Eye (tissue), 1 donor: ENCODE measurements around the gene PLEK.
"Not testable (repeated sequence)": the region's sequence is repeated elsewhere in the genome, so short reads cannot be mapped to it uniquely, and the experiment has no call there.

Experiments
- DNase-seq: peaks from one replicate; pipeline ENCODE4 v3.0.0-alpha.2; 2015

The PLEK gene

DNA sequence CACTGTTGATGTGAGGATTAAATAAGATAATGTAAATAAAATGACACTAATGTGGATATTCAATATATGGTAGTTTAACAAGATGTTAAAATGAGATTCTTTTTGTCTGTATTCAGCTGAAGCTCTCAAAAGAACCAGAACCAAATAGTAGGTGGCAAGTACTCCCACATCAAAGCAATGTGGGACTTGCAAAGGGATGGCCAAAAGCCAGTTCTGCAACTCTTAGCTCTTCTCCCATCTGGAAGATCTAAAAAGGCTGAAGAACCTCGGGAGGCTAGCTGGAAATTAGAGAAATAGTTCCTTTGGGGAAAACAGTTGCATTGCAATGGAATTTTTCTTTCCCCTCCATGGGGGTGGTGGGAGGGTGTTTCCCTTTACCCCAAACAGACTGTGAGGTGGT lies 53.3 kb downstream of the PLEK start:
- no peak for DNase-seq

DNA sequence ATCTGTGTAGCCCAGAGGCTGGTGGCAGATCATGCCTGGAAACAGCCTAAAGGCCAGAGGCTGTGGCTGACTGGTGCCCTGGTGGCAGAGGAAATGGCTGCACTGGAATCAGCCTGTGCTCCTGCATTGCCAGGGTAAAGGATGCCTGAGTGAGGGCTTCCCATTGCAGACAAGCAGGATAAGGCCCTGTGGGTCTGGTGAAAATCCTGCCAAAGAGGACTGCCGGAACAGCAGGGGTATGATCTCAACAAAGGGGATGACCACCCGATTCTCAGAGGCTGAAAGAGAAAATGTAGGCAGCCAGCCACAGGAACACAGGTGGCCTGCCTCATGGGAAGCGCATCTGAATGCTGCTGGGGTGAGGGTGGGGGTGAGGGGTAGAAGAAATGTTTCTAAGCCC lies 53.8 kb downstream of the PLEK start:
- DNase-seq: no peak

DNA sequence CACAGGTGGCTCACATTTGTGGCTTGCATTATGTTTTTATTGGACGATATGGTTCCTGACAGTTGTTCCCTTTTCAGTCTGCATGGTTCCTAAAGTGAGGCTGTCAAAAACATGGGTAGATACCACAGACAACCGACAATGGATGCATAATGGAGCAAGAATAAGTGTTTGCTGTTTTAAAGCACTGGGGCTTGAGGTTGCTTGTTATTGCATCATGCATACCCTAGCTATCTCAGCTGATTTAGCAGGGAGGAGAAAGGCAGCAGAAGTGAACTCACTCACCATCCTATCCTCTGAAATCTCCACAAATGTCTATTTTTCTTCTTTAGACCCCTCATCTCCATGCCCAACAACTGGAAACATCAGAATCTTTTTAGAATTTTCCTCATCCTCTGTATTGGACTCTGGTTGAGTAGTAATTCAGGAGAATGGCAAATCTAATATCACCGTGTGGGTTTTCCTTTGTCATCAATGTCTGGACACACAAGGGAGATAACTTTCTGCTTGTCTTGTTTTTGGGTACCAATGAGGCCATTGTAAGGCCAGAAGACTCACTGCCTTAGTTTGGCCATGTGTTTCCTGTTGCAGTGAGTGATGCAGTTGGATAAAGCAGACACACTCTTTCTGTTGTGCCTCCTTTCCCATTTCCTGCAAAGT lies 55.3 kb downstream of the PLEK start:
- DNase-seq: no peak

DNA sequence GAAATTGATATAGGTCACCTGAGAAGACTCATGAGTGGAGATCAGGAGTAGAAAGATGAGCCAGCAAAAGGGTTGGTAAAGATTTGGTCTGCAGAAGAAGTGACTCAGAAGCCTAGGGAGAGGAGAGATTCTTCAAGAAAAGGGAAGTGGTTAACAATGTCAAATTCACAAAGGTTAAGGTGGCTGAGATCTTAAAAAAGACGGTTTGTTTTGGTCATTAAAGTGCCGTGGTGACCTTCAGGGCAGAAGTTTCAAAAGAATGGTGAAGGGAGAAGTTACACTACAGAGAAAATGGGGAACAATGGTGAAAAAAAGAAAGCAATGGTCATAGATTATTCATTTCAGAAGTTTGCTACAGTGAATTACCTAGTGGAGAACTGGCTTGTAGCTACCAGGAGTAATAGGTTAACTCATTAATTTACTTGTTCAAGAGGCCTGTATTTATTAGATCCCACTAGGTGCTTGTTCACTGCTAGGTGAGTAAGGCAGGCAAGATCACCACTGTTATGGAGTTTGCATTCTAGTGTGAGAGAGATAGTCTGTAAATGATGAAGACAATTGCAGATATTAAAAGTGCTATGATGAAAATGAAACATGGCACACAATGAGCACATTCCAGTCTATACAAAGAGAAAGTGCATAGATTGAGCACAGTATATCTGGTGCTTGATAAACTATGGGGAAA lies 59.0 kb downstream of the PLEK start:
- DNase-seq: no peak

DNA sequence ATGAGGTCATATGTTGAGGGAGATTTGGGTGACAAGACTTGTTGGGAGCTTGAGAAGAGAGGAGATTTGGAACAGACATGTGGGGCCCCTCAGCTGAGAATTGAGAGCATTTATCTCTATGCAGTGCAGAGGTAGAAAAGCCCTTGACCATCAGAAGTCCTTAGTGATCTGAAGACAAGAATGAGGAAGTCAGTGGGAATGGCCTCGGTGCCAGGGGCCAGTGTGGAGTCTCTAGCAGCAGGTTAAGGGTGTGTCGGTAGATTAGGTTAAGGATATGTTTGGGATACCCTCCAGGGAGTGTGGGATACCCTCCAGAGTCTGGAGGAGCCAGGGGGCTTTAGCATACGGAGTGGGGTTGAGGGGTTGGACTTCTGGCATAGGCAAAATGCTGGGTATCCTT lies 60.4 kb downstream of the PLEK start:
- DNase-seq: no peak

DNA sequence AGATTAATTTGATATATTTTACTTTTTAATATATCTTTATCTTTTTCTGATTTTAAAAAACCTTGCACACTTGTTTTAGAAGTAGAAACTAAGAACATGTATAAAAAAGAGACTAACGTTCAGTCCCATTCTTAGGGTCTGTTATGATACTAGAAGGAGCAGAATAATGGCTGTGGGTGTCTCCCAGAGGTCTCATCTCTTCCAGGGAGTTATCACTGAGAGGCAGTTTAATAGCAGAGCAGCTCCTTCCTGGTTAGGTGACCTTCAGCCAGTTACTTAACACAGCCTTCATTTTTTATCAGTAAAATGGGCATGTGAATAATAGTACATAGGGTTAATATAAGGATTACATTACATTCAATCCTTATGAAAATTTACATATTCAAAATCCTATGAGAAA lies 61.4 kb downstream of the PLEK start:
- no peak for DNase-seq

DNA sequence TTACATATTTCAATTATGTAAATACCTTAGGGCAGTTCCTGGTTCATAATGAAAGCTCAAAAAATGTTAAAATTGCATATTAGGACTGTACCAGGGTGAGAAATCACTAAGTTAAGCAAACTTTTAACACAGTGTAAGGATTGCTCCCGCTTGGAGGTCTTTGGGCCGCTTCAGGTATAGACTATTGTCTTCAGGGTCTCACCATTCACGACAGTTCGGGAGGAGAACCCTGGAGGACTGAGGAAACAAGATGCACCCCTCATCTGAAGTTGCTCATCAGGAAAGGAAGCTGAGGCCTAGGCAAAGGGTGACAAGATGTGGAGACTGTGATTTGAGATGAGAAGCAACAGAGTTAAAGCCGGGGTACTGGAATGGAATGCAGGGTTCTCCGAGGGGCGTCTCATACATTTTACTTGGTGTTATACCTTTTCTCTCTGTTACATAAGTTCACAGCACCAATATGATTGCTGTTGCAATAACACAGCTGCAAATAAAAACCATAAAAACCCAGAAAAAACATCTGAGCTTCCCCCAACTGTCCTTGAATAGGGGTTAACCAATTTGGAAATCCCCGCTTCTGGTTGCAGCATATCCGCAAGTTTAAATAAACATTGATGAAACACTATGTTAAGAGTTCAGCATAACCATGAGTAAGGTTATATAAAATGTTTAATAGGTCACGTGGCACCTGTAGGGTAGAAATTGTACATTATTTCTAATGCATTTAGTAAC lies 61.9 kb downstream of the PLEK start:
- DNase-seq: no peak

DNA sequence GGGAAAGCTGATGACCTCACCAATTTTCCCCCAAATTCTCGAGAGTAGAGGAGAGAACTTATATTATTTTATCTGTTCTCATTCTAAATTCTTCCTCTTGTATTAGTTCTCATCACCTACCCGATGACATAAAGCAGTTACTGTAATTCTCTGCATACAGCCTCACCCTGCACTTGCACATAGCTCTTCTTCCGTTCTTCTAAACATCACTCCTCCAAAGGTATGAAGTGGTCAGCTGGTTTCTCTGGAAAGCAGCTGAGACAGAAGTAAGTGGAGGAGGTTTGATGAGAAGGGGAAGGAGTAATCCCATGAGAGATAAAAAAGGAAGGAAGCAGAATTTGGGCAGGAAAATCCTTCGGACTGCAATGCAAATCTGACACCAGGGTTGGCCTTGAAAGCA lies 63.0 kb downstream of the PLEK start:
- no peak for DNase-seq

DNA sequence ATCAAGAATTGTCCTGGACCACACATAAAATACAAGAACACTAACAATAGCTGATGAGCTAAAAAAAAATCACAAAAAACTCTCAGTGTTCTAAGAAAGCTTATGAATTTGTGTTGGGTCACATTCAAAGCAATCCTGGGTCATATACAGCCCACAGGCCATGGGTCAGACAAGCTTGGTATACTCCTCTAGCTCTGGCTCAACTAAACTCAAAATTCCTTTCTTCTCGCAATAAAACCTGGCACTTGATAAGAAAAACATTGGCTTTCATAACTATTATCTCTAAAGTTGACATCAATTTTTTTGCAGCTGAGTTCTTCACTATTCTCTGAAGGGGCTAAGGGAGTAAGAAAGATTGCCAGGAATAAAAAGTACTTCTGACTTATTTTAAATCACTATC lies 63.7 kb downstream of the PLEK start:
- no peak for DNase-seq

DNA sequence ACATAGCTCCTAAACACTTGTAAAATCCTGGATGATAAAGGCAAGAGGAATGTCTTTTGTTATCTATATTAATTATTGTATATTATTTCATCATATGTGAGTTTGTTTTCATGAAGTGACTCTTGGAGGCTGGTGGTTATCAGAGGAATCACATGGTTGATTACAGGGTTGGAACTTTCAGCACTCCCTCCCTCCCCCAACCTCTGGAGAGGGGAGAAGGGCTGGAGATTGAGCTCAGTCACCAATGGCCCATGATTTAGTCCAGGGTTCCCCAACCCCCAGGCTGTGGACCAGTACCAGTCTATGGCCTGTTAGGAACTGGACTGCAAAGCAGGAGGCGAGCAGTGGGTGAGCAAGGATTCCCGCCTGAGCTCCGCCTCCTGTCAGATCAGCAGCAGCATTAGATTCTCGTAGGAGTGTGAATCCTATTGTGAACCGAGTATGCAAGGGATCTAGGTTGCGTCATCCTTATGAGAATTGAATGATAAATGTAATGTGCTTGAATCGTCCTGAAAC lies 64.3 kb downstream of the PLEK start:
- no peak for DNase-seq

DNA sequence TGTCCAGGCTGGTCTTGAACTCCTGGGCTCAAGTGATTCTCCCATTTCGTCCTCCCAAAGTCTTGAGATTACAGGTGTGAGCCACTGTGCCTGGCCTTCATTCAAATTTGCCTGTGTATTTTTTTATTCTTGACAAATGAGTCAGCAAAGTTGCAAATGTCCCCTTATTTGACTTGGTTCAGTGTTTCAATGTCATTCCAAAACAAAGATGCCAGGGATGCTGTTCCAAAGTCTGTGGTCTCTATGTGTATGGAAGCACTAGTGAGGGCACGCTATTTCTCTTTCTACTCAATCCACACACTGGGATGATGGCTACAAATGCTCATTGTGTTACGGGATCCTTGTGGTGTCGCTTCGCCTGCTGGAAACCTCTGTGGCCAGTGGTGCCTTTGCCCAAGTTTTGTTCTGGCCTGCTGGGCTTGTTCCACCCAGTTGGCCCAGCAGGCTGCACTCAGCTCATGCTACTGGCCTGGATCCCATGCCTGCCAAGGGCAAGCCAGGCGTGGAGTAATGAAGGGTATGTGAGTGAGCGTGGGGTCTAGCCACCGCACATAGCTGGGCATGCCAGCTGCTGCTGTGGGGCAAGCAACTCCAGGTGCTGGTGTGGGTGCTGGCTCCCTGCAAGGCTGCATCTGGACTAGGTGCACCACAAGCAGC lies 66.4 kb downstream of the PLEK start:
- DNase-seq: no peak

DNA sequence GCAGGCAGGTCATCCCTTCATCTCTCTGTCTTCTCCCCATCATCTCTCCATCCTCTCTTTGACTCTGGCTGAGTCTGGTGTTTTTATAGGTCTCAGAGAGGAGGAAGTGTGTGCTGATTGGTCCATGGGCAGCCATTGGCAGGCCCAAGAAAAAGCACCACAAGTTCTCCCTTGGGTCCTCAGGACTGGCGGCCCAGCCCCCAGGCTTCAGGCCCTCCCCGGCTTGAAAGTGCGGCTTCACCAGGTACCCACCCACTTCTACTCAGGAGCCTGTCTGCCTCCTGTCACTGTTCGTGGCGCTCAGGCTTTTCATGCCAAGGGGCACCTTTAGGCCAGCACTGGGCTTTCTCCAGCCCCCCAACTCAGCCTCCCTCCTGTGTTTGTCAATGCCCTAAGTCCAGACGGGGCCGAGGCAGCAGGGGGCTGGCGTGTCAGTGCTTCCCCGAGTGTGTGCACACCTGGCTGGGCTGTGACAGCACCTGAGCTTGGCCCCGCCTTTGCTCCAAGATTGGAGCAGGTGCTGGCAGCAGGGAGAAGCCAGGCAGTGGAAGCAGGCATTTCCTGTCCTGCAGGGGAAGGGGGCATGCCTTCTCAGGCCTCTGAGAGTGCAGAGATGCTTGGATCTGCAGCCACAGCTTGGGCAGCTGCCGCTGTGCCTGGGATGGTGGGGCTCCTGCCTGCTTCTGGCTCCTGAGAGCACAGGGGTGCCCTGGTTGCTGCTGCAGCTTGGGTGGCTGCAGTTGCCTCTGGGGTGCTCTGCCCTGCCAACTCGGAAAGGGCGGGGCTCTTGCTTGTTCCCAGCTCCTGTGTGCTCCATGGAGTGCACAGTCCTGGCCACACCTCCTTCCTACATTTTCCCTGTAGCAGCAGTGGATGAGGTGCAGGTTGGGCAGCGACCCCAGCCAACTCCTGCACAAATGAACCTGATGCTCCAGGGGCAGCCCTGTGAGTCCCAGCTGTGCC lies 67.9 kb downstream of the PLEK start:
- DNase-seq: no peak

DNA sequence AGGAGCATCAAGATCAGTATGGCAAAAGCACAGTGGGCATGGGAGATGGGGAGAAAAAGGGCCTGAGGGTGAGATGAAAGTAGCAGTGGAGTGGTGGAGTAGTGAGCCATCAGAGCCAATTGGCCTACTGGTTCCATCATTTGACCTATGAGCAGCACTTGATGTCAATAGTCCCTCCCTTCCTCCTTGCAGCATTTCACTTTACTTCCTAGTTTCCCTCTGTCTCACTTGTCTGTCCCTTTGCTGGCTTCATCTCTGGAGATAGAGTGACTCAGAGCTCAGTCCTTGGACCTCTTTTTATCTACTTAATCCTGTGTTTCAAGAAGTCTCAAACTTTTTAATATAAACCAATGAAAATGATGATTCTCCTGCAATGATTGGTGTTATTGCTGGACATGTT lies 69.9 kb downstream of the PLEK start:
- DNase-seq: no peak

DNA sequence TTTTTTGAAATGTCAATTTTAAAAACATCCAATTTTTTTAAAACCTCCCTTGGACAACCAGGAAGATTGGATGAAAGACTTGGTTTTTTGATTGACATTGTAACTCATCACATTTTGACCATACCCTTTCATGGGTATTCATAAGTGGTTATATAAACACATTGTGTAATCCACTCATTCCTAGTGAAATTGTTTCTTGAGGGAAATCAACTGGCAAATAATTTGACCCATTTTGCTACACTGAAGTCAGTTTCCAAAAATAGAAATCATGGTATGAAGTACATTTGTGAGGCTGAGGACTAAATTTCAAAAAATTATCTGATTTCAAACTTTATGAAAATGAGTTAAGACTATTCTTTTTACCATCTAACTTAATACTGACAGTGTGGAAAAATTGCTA lies 70.5 kb downstream of the PLEK start:
- no peak for DNase-seq

DNA sequence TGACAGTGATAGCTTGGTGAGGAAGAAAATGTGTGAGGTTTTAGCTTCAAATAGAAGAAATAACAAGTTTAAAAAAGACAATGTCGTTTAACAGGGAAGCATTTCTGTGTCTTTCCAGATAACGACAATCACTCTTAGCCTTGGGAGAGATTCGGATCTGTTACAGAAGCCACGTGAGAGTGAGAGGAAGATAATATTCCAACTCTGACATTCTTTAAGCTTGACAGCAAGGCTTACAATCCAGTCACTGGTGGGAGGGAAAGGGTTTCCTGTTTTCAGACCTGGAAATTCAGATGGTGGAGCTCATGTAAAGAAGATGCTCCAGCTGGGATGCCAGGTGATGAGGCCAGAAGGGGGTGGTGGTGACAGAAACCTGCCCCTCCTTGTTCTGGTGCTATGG lies 71.2 kb downstream of the PLEK start:
- DNase-seq: peak; percentile 4

DNA sequence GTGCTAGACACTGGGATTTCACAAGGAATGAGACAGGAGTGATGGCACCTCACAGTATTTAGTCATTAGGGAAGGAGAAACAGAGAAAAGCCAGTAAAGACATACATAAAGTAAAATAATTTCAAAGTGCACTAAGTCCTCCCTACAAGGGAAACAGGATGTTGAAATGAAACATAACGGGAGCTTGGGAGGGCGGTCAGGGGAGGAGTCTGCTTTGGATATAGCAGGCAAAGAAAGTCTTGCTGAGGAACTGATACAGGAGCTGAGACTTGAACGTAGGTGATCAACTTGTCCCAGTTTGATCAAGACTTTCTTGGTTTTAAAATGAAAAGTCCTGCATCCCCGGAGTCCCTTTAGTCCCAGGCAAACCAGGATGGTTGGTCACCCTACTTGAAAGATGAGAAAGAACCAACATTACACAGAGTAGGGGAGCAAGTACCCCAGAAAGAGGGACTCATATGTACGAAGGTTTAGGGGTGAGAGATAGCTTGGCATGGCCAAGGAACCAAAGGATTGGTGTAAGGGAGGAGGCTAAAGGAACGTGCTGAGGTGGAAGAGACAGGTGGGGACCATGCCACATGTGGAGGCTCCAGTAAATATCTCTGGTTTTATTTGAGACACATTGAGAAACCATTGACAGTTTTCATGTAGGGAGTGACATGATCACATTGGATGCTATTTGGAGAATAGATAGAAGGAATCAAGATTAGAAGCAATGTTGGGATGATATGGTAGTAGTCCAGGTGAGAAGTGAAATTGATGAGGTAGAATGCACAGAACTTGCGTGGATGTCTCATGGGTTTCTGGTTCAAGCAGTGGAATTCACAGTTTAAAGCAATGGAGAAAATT lies 73.6 kb downstream of the PLEK start:
- no peak for DNase-seq

DNA sequence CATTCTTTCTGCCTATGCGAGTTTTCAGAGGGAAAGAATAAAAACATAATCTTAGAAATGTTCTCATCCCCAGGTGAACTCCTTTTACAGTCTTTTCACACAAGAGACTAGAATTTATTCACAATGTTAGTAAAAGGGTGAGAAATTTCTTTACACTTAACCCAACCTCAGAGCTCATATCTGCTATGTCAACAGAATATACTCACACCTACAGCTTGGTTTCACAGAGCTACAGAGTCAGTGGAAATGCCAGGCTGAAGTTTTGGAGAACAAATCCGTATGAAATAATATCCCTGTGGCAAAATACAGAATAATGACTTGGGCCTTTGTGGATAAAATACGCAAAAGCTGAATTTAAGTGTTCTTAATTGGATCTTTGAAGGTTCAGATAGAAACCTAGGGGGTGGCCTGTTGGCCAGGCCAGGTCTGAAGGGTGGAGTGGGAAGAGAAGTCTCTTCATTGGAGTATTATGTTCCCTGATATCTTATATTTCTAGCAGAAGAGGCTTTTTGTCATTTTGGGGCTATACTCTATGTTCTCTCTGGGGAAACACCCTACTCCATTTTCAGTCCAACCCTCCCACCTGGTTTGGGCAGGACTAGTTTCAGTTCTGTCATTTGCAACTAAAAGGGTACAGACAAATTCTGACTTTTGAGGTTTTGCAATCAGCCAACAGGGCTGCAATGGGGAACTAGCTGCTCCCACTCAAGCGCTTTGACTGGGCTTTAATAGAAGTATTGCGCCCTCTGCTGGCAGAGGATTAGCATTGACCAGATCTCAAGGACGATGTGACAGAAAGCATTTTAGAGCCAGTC lies 76.3 kb downstream of the PLEK start:
- peak; percentile 93 for DNase-seq

DNA sequence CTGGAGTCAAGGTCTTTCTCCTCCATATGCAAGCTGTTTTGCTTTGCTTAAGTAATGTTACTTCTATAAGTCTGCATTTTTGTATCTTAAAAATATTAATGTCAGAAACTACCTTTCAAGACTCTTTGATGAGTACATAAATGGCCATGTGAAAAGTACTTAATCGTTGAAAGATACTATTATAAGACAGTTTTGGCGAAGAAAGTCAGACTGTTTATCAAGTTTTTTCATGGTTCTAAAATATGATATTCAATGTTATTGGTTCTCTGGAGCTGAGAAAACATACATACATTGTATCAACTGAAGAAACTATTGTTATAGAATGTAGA lies 76.9 kb downstream of the PLEK start:
- no peak for DNase-seq

DNA sequence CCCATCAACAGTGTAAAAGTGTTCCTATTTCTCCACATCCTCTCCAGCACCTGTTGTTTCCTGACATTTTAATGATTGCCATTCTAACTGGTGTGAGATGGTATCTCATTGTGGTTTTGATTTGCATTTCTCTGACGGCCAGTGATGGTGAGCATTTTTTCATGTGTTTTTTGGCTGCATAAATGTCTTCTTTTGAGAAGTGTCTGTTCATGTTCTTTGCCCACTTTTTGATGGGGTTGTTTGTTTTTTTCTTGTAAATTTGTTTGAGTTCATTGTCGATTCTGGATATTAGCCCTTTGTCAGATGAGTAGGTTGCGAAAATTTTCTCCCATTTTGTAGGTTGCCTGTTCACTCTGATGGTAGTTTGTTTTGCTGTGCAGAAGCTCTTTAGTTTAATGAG lies 81.3 kb downstream of the PLEK start:
- not testable (repeated sequence) for DNase-seq
